Choroid plexus epithelial cell (primary cell): ENCODE data around the gene PRR23C.

ENCODE experiments used
- DNase-seq: peaks from one replicate; pipeline ENCODE4 v3.0.0-alpha.2; 2010; ENCODE audit warnings: low read depth
- H3K4me3 ChIP-seq: 2 replicates; pipeline ENCODE4 v1.5.1; 2011; ENCODE audit warnings: low read depth, mild to moderate bottlenecking, control low read depth, low read length, moderate library complexity
- TF ChIP-seq, protein P1 (sequence below): conservative IDR thresholded peaks from 2 replicates; pipeline ENCODE4 v1.5.1; 2011; ENCODE audit warnings: low read depth, mild to moderate bottlenecking, control low read depth, inconsistent platforms, low read length, moderate library complexity

Gene PRR23C

DNA sequence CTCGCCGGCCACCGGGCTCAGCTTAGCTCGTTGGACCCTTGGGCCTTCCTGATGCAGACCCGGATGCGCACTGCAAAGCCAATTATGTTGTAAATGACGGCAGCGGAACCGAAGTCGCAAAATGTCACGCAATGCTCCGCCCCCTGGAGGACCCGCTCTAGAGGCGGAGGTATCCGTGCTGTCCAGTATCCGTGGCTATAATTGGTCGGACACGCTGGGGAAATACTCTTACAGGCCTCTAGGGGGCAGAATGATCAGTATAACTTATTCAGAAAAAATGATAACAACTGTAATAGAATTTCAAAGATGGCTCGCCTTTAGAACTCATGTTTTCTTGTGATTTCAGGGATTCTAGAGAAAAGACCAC is 23.8 kb downstream of the PRR23C start, which contains the start of gene PRR23B:
TSS of gene PRR23B (minus strand) at position 59 of the 367 bp plus-strand sequence. CDS start 265 bp downstream, outside the sequence.
- H3K4me3 ChIP-seq, result no peak within 1 kb of the TSS
- no peak for DNase-seq
- TF ChIP-seq, protein P1, sequence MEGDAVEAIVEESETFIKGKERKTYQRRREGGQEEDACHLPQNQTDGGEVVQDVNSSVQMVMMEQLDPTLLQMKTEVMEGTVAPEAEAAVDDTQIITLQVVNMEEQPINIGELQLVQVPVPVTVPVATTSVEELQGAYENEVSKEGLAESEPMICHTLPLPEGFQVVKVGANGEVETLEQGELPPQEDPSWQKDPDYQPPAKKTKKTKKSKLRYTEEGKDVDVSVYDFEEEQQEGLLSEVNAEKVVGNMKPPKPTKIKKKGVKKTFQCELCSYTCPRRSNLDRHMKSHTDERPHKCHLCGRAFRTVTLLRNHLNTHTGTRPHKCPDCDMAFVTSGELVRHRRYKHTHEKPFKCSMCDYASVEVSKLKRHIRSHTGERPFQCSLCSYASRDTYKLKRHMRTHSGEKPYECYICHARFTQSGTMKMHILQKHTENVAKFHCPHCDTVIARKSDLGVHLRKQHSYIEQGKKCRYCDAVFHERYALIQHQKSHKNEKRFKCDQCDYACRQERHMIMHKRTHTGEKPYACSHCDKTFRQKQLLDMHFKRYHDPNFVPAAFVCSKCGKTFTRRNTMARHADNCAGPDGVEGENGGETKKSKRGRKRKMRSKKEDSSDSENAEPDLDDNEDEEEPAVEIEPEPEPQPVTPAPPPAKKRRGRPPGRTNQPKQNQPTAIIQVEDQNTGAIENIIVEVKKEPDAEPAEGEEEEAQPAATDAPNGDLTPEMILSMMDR, result peak; percentile 22

DNA sequence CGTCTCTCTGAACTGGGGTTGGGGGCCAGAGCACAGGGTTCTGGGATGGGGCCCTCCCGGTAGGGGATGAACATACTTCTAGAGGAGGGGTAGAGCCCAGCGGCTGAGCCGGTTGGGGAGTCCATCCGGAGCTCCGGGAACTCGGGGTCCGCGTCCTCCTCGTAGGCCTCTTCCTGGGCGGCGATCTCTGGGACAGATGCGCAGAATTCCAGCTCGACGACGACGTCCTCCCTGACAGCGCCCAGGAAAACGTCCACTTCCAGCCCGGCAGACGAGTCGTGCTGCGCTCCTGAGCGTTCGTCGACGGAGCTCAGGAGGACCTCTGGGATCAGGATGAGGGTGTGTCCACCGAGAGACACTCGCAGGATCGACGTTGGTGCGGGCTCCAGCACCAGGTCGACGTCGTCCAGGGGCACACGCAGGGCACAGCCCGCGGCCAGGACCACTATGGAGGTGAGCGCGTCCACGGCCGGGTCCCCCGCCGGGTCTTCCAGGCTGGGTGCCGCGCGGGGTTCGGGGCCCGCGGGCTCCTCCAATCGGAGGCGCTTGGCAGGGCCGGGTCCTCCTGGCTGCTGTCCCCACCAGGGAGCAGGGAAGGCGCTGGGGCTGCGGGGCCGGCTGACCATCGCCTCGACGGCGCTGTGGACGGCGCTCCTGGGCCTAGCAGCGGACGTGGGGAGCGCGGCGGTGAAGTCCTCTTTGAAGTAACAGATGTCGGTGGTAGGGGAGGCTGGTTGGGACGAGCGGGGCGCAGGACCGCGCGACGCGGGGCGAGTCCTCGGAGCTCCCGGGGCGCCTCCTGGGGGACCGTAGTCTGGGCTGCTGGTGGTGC is 24.4 kb downstream of the PRR23C start:
- TF ChIP-seq, protein P1, result no peak

DNA sequence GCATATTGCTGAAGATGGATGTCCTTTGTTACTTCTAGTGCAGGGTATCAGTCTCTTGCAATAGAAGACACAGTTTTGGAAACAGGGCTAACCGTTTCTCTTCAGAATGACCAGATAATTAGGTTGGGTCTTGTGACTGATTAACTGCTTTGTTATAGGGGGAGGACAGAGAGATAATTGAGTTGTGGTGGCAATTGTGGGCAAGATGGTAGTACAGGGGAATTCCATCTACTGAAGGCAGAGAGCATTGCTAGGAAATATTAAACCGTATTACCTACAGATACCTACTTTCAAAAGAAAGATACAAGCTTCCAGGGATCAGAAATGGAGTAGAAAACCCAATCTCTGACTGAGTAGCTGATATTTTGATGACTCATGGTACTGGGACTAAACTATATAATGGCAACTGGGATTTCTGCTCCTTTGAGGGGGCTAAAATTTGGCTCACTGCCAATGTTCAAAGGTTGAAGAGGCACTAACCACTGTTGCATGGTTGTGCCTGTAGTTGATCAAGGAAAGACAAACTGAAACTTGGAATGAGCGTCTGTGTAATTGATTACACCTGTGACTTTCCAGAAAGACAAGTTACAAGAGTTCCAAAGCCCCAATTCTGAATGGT is 28.2 kb downstream of the PRR23C start:
- H3K4me3 ChIP-seq, result no peak overlapping the region
- TF ChIP-seq, protein P1, result no peak
- DNase-seq, result no peak

More for the DNA sequence above, 24.4 kb downstream of the PRR23C start:
- no peak for DNase-seq
- no peak overlapping the region for H3K4me3 ChIP-seq

DNA sequence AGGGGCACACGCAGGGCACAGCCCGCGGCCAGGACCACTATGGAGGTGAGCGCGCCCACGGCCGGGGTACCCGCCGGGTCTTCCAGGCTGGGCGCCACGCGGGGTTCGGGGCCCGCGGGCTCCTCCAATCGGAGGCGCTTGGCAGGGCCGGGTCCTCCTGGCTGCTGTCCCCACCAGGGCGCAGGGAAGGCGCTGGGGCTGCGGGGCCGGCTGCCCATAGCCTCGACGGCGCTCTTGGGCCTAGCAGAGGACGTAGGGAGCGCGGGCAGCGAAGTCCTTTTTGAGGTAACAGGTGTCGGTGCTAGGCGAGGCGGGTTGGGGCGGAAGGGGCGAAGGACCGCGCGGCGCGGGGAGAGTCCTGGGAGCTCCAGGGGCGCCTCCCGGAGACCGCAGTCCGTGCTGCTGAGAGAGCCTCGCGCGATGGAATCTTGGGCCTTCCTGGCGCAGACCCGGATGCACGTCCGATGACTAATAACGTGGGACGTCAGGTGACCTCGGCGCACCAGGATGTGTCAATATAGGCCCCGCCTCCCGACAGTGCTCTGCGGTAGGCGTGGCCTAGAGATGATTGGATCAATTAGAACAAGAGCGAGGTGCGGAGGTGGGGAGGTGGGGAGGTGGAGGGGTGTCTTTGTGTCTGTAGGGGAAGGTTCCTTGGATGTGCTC is 38.5 kb downstream of the PRR23C start, which contains the start of gene PRR23A:
TSS of gene PRR23A (minus strand) at position 218 of the 666 bp plus-strand sequence. CDS start at position 218, 0 bp downstream.
- TF ChIP-seq, protein P1, result no peak
- no peak within 1 kb of the TSS for H3K4me3 ChIP-seq
- no peak for DNase-seq

DNA sequence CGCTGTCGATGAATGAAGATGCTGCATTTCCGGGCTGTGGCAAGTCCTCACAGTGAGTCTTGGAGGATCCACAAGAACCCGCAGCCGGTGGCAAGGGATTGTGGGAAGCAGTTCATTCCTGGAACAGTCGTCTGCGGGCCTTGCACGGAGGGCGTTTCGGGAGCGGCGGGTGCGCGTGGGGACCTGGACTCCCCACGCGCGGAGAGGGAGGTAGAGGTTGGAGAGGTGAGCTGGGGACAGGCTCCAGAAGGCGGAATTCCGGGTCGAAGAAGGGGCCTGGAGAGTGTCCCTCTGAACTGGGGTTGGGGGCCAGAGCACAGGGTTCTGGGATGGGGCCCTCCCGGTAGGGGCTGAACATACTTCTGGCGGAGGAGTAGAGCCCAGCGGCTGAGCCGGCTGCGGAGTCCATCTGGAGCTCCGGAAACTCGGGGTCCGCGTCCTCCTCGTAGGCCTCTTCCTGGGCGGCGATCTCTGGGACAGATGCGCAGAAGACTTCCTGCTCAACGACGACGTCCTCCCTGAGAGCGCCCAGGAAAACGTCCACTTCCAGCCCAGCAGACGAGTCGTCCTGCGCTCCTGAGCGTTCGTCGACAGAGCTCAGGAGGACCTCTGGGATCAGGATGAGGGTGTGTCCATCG is 39.2 kb downstream of the PRR23C start:
- no peak for DNase-seq
- TF ChIP-seq, protein P1, result no peak
- no peak overlapping the region for H3K4me3 ChIP-seq

DNA sequence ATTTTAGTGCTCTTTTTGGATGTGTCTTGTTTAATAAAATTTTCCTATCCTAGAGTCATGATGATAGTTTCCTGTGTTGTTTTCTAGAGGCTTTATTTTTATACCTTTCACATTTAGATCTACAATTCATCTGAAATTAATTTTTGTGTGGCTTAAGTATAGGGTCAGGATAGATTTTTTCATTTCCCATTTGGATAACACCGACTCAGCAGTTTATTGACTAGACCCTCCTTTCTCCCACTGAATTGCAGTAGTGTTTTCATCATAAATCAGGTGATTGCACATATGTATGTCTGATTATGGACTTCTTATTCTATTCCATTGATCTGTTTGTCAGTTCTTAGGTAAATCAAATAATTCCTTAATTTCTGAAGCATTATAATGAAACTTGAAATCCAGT is 49.0 kb downstream of the PRR23C start:
- DNase-seq, result no peak
- no peak overlapping the region for H3K4me3 ChIP-seq
- TF ChIP-seq, protein P1, result no peak
